ENCODE data around the gene CDC25B. TPM values are rescaled to one million over a fixed set of nuclear protein-coding genes. Genes with fewer than 3 reads are reported as not detected.
"Not testable (repeated sequence)": the region's sequence is repeated elsewhere in the genome, so short reads cannot be mapped to it uniquely, and the experiment has no call there.

Gene CDC25B
- total and polyA plus RNA-seq, 2 experiments from 2014 or later: 18.2 to 20.1 TPM

DNA sequence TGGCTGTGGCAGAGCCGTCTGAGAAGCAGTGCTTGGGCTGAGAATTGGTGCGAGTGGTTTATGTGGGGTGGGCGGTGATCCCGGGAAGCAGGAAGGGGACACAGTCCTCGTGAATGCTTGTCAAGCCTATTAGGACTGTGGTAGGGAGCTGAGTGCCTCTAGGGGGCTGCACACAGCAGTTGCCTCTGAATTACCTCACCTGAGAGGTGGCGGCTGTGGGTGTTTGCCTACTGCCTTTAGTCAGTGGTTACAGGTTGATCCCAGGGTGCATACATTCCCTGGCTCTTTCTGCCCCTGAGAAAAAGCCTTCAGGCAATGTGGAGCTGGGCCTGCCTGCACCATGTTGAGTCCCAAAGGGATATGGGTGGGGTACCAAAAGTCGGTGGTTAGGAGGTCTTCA is 29.4 kb downstream of the CDC25B start:
- Histone ChIP-seq H3K9me3 (ENCODE audit: low read depth) (no peaks in the 10 kb centered on the region), H3K9ac (no peak overlapping the region), H2AFZ (no peak overlapping the region), H4K20me1 (ENCODE audit: insufficient read depth) (no peaks in the 10 kb centered on the region), H3K36me3 (ENCODE audit: low read depth) (peaks cover 9% of the 10 kb centered on the region), H3K4me3 (no peak overlapping the region), H3K27ac (no peak overlapping the region), H3K4me2 (ENCODE audit: unreplicated experiment) (no peak overlapping the region), H3F3A (ENCODE audit: insufficient read depth) (peaks cover 4% of the 10 kb centered on the region; the same call in 1 of the 2 replicates), H3K4me1 (ENCODE audit: insufficient read depth) (peaks cover 6% of the 10 kb centered on the region), H3K9me2 (ENCODE audit: insufficient read depth) (no peaks in the 10 kb centered on the region), H3K27me3 (replicated peaks; ENCODE audit: insufficient read depth) (no peaks in the 10 kb centered on the region), H3K79me2 (ENCODE audit: insufficient read depth) (peaks cover 24% of the 10 kb centered on the region)
- 94% methylated on average over 7 of the region's 7 CpGs for WGBS, 2 experiments (ENCODE audit: low coverage in 1 of 2, low lambda C conversion rate in 2 of 2, missing lambda C conversion rate in 2 of 2)
- DNase-seq: no peak
- in situ Hi-C loops (cut with MboI): no loop called here
- TF ChIP-seq EZH2 (IDR thresholded peaks at IDR 0.05; ENCODE audit: insufficient read depth, poor library complexity, severe bottlenecking) (no peak), EZH2phosphoT487 (IDR thresholded peaks at IDR 0.05; ENCODE audit: insufficient read depth, low read depth) (no peak)

GRCh38 chr20:3826420-3826819 is 30.3 kb downstream of the CDC25B start:
- peaks cover 9% of the 10 kb centered on the region for H3K36me3 ChIP-seq (ENCODE audit: low read depth)
- H3F3A ChIP-seq (ENCODE audit: insufficient read depth): peaks cover 4% of the 10 kb centered on the region; the same call in 1 of the 2 replicates
- H3K4me3 ChIP-seq: no peak overlapping the region
- in situ Hi-C loops (cut with MboI): no loop called here
- H3K4me2 ChIP-seq (ENCODE audit: unreplicated experiment): no peak overlapping the region
- no peak for DNase-seq
- no peaks in the 10 kb centered on the region for H3K9me2 ChIP-seq (ENCODE audit: insufficient read depth)
- no peak overlapping the region for H3K27ac ChIP-seq
- TF ChIP-seq EZH2 (IDR thresholded peaks at IDR 0.05; ENCODE audit: insufficient read depth, poor library complexity, severe bottlenecking): no peak
- TF ChIP-seq EZH2phosphoT487 (IDR thresholded peaks at IDR 0.05; ENCODE audit: insufficient read depth, low read depth): no peak
- peaks cover 2% of the 10 kb centered on the region for H3K4me1 ChIP-seq (ENCODE audit: insufficient read depth)
- no peaks in the 10 kb centered on the region for H4K20me1 ChIP-seq (ENCODE audit: insufficient read depth)
- no peaks in the 10 kb centered on the region for H3K9me3 ChIP-seq (ENCODE audit: low read depth)
- H3K27me3 ChIP-seq (replicated peaks; ENCODE audit: insufficient read depth): no peaks in the 10 kb centered on the region
- 60 to 63% methylated on average over 4 of the region's 4 CpGs for WGBS, 2 experiments (ENCODE audit: low coverage in 1 of 2, low lambda C conversion rate in 2 of 2, missing lambda C conversion rate in 2 of 2)
- no peak overlapping the region for H3K9ac ChIP-seq
- no peak overlapping the region for H2AFZ ChIP-seq
- peaks cover 17% of the 10 kb centered on the region for H3K79me2 ChIP-seq (ENCODE audit: insufficient read depth)

DNA sequence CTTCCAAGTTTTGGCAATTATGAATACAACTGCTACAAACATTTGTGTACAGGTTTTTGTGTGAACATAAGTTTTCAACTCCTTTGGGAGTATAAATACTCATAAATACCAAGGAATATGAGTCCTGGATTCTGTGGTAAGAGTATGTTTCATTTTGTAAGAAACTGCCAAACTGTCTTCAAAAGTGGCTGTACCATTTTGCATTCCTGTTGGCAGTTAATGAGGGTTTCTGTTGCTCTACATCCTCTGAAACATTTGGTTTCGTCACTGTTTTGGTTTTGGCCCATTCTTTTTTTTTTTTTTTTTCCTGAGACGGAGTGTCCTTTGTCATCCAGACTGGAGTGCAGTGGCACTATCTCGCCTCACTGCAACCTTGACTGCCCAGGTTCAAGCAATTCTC is 32.7 kb downstream of the CDC25B start:
- no peak overlapping the region for H2AFZ ChIP-seq
- in situ Hi-C loops (cut with MboI): no loop called here
- WGBS, 2 experiments (ENCODE audit: low coverage in 1 of 2, low lambda C conversion rate in 2 of 2, missing lambda C conversion rate in 2 of 2): 95 to 96% methylated on average over 3 of the region's 3 CpGs
- no peaks in the 10 kb centered on the region for H3K9me2 ChIP-seq (ENCODE audit: insufficient read depth)
- no peak for TF ChIP-seq EZH2 (IDR thresholded peaks at IDR 0.05; ENCODE audit: insufficient read depth, poor library complexity, severe bottlenecking)
- TF ChIP-seq EZH2phosphoT487 (IDR thresholded peaks at IDR 0.05; ENCODE audit: insufficient read depth, low read depth): no peak
- H3K4me2 ChIP-seq (ENCODE audit: unreplicated experiment): no peak overlapping the region
- H3K9ac ChIP-seq: no peak overlapping the region
- no peaks in the 10 kb centered on the region for H3K36me3 ChIP-seq (ENCODE audit: low read depth)
- no peaks in the 10 kb centered on the region for H3K27me3 ChIP-seq (replicated peaks; ENCODE audit: insufficient read depth)
- no peaks in the 10 kb centered on the region for H3K9me3 ChIP-seq (ENCODE audit: low read depth)
- no peak overlapping the region for H3K27ac ChIP-seq
- DNase-seq: no peak
- no peaks in the 10 kb centered on the region for H4K20me1 ChIP-seq (ENCODE audit: insufficient read depth)
- H3F3A ChIP-seq (ENCODE audit: insufficient read depth): peaks cover 4% of the 10 kb centered on the region; the same call in 1 of the 2 replicates
- no peak overlapping the region for H3K4me3 ChIP-seq
- no peaks in the 10 kb centered on the region for H3K79me2 ChIP-seq (ENCODE audit: insufficient read depth)
- no peaks in the 10 kb centered on the region for H3K4me1 ChIP-seq (ENCODE audit: insufficient read depth)

DNA sequence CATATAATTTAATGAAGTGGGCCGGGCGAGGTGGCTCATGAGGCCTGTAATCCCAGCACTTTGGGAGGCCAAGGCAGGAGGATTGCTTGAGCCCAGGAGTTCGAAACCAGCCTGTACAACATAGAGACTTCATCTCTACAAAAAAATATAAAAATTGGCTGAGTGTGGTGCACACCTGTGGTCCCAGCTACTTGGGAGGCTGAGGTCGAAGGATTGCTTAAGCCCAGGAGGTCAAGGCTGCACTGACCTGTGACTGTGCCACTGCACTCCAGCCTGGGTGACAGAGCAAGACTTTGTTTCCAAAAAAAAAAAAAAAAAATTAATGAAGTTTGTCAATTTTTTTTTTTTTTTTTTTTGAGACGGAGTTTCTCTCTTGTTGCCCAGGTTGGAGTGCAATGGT is 33.8 kb downstream of the CDC25B start:
- H3K27ac ChIP-seq; H3K4me2 ChIP-seq (ENCODE audit: unreplicated experiment); H3K9me3 ChIP-seq (ENCODE audit: low read depth); DNase-seq; H3K36me3 ChIP-seq (ENCODE audit: low read depth); in situ Hi-C loops (cut with MboI); H3K4me1 ChIP-seq (ENCODE audit: insufficient read depth); H3K79me2 ChIP-seq (ENCODE audit: insufficient read depth); H3K4me3 ChIP-seq; H4K20me1 ChIP-seq (ENCODE audit: insufficient read depth); H3K9me2 ChIP-seq (ENCODE audit: insufficient read depth); H3K9ac ChIP-seq; H2AFZ ChIP-seq; H3K27me3 ChIP-seq (replicated peaks; ENCODE audit: insufficient read depth); H3F3A ChIP-seq (ENCODE audit: insufficient read depth): not testable (repeated sequence)
- 95 to 97% methylated on average over 5 of the region's 5 CpGs for WGBS, 2 experiments (ENCODE audit: low coverage in 1 of 2, low lambda C conversion rate in 2 of 2, missing lambda C conversion rate in 2 of 2)

DNA sequence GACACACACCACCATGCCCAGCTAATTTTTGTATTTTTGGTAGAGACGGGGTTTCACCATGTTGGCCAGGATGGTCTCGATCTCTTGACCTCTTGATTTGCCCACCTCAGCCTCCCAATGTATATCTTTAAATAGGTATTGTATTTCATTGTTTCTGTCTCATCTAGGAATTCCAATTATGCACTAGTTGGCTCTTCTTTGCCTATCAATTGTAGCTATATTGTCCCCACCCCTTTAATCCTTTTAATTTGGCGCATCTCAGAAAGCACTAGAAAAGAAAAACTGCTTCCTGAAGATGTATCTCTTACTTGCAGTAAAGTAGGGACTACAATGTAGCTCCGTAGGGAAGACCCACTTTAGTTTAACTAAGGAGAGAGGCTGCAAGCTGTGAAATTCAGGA is 40.0 kb downstream of the CDC25B start:
- Histone ChIP-seq H4K20me1 (ENCODE audit: insufficient read depth) (no peaks in the 10 kb centered on the region), H3K9me2 (ENCODE audit: insufficient read depth) (no peaks in the 10 kb centered on the region), H3K4me2 (ENCODE audit: unreplicated experiment) (no peak overlapping the region), H3K4me3 (no peak overlapping the region), H3K4me1 (ENCODE audit: insufficient read depth) (no peaks in the 10 kb centered on the region), H3K9me3 (ENCODE audit: low read depth) (no peaks in the 10 kb centered on the region), H3K9ac (no peak overlapping the region), H3F3A (ENCODE audit: insufficient read depth) (no peaks in the 10 kb centered on the region), H2AFZ (no peak overlapping the region), H3K27ac (no peak overlapping the region), H3K79me2 (ENCODE audit: insufficient read depth) (no peaks in the 10 kb centered on the region), H3K36me3 (ENCODE audit: low read depth) (no peaks in the 10 kb centered on the region), H3K27me3 (replicated peaks; ENCODE audit: insufficient read depth) (no peaks in the 10 kb centered on the region)
- TF ChIP-seq EZH2phosphoT487 (IDR thresholded peaks at IDR 0.05; ENCODE audit: insufficient read depth, low read depth) (no peak), EZH2 (IDR thresholded peaks at IDR 0.05; ENCODE audit: insufficient read depth, poor library complexity, severe bottlenecking) (no peak)
- DNase-seq: no peak
- in situ Hi-C loops (cut with MboI): no loop called here
- 90 to 93% methylated on average over 4 of the region's 4 CpGs for WGBS, 2 experiments (ENCODE audit: low coverage in 1 of 2, low lambda C conversion rate in 2 of 2, missing lambda C conversion rate in 2 of 2)
